ENCODE results near the gene SRP72. TPM values are rescaled to one million over a fixed set of nuclear protein-coding genes. Genes with fewer than 3 reads are reported as not detected.

Gene SRP72
- total and polyA plus RNA-seq, 4 donors: 32.1 to 69.7 (median 40.7) TPM

DNA sequence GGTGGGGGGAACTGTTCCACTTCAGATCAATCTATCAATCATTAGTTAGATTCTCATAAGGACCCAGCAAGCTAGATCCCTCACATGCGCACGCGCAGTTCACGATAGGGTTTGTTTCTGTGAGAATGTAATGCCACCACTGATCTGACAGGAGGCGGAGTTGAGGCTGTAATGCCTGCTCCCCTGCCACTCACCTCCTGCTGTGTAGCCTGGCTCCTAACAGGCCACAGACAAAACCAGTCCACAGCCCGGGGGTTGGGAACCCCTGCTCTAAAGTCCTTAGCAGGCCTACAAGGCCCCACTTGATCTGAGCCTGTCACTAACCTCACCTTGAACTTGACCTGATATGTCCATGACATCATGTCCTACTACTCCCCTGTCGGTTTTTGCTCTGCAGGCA is 68.5 kb downstream of the SRP72 start:
- Histone ChIP-seq H3K27me3 (ENCODE audit: control insufficient read depth in 4 of 4, insufficient read depth in 4 of 4, low read length in 3 of 4) (peaks cover 0 to 15% (median 0%) of the 10 kb centered on the region in 4 donors), H3K4me1 (ENCODE audit: control insufficient read depth in 4 of 4, insufficient read depth in 4 of 4, low read length in 3 of 4) (peaks cover 2 to 3% (median 2%) of the 10 kb centered on the region in 4 donors), H3K9ac (ENCODE audit: low read depth in 1 of 2, low read length in 2 of 2) (no peak overlapping the region), H3K4me3 (ENCODE audit: low read depth in 1 of 3, low read length in 3 of 3) (no peak overlapping the region), H3K9me3 (ENCODE audit: control insufficient read depth in 4 of 4, low read length in 3 of 4) (no peaks in the 10 kb centered on the region), H3K27ac (ENCODE audit: low read depth in 1 of 2, low read length in 2 of 2) (no peak overlapping the region), H3K36me3 (ENCODE audit: control insufficient read depth in 4 of 4, insufficient read depth in 3 of 4, low read depth in 1 of 4, low read length in 3 of 4) (no peaks in the 10 kb centered on the region)
- TF ChIP-seq HNF4A (conservative IDR thresholded peaks at IDR 0.05) (no peak), GABPA (IDR thresholded peaks at IDR 0.05 in 1 of 2, conservative IDR thresholded peaks at IDR 0.05 in 1 of 2) (no peak), EGR1 (IDR thresholded peaks at IDR 0.05; ENCODE audit: low read depth in 2 of 2) (no peak), JUND (IDR thresholded peaks at IDR 0.05) (no peak), RXRA (IDR thresholded peaks at IDR 0.05) (no peak), HNF4G (IDR thresholded peaks at IDR 0.05) (no peak), TAF1 (conservative IDR thresholded peaks at IDR 0.05) (no peak), NR2F2 (IDR thresholded peaks at IDR 0.05) (no peak), SP1 (IDR thresholded peaks at IDR 0.05) (no peak), FOXA2 (IDR thresholded peaks at IDR 0.05) (no peak), FOXA1 (IDR thresholded peaks at IDR 0.05) (no peak), RAD21 (IDR thresholded peaks at IDR 0.05) (no peak), YY1 (IDR thresholded peaks at IDR 0.05) (no peak)
- TF ChIP-seq, protein P1, sequence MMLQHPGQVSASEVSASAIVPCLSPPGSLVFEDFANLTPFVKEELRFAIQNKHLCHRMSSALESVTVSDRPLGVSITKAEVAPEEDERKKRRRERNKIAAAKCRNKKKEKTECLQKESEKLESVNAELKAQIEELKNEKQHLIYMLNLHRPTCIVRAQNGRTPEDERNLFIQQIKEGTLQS (IDR thresholded peaks at IDR 0.05): no peak
- TF ChIP-seq, protein P2, sequence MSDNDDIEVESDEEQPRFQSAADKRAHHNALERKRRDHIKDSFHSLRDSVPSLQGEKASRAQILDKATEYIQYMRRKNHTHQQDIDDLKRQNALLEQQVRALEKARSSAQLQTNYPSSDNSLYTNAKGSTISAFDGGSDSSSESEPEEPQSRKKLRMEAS (IDR thresholded peaks at IDR 0.05): no peak
- TF ChIP-seq, protein P3, sequence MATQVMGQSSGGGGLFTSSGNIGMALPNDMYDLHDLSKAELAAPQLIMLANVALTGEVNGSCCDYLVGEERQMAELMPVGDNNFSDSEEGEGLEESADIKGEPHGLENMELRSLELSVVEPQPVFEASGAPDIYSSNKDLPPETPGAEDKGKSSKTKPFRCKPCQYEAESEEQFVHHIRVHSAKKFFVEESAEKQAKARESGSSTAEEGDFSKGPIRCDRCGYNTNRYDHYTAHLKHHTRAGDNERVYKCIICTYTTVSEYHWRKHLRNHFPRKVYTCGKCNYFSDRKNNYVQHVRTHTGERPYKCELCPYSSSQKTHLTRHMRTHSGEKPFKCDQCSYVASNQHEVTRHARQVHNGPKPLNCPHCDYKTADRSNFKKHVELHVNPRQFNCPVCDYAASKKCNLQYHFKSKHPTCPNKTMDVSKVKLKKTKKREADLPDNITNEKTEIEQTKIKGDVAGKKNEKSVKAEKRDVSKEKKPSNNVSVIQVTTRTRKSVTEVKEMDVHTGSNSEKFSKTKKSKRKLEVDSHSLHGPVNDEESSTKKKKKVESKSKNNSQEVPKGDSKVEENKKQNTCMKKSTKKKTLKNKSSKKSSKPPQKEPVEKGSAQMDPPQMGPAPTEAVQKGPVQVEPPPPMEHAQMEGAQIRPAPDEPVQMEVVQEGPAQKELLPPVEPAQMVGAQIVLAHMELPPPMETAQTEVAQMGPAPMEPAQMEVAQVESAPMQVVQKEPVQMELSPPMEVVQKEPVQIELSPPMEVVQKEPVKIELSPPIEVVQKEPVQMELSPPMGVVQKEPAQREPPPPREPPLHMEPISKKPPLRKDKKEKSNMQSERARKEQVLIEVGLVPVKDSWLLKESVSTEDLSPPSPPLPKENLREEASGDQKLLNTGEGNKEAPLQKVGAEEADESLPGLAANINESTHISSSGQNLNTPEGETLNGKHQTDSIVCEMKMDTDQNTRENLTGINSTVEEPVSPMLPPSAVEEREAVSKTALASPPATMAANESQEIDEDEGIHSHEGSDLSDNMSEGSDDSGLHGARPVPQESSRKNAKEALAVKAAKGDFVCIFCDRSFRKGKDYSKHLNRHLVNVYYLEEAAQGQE (IDR thresholded peaks at IDR 0.05): no peak
- TF ChIP-seq, protein P4, sequence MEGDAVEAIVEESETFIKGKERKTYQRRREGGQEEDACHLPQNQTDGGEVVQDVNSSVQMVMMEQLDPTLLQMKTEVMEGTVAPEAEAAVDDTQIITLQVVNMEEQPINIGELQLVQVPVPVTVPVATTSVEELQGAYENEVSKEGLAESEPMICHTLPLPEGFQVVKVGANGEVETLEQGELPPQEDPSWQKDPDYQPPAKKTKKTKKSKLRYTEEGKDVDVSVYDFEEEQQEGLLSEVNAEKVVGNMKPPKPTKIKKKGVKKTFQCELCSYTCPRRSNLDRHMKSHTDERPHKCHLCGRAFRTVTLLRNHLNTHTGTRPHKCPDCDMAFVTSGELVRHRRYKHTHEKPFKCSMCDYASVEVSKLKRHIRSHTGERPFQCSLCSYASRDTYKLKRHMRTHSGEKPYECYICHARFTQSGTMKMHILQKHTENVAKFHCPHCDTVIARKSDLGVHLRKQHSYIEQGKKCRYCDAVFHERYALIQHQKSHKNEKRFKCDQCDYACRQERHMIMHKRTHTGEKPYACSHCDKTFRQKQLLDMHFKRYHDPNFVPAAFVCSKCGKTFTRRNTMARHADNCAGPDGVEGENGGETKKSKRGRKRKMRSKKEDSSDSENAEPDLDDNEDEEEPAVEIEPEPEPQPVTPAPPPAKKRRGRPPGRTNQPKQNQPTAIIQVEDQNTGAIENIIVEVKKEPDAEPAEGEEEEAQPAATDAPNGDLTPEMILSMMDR (IDR thresholded peaks at IDR 0.05; ENCODE audit: low read depth, low read length, missing input control): no peak
- TF ChIP-seq, protein P5, sequence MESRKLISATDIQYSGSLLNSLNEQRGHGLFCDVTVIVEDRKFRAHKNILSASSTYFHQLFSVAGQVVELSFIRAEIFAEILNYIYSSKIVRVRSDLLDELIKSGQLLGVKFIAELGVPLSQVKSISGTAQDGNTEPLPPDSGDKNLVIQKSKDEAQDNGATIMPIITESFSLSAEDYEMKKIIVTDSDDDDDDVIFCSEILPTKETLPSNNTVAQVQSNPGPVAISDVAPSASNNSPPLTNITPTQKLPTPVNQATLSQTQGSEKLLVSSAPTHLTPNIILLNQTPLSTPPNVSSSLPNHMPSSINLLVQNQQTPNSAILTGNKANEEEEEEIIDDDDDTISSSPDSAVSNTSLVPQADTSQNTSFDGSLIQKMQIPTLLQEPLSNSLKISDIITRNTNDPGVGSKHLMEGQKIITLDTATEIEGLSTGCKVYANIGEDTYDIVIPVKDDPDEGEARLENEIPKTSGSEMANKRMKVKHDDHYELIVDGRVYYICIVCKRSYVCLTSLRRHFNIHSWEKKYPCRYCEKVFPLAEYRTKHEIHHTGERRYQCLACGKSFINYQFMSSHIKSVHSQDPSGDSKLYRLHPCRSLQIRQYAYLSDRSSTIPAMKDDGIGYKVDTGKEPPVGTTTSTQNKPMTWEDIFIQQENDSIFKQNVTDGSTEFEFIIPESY (IDR thresholded peaks at IDR 0.05): no peak
- 90% methylated on average over 7 of the region's 7 CpGs for WGBS
- DNase-seq (ENCODE audit: low spot score): no peak
